ENCODE results near the gene IFT43. TPM values are rescaled to one million over a fixed set of nuclear protein-coding genes. Genes with fewer than 3 reads are reported as not detected.

The IFT43 gene
- total RNA-seq, 1 experiment from 2014 or later, result 24.2 TPM

- no peak for TF ChIP-seq EGR1 (IDR thresholded peaks at IDR 0.05; ENCODE audit: low read depth)
- no peak for TF ChIP-seq POLR2AphosphoS5 (IDR thresholded peaks at IDR 0.05; ENCODE audit: low read depth, low read length)
- TF ChIP-seq EZH2 (IDR thresholded peaks at IDR 0.05), result no peak
- no peak for TF ChIP-seq JUND (IDR thresholded peaks at IDR 0.05)
- no peak for TF ChIP-seq ZNF274 (IDR thresholded peaks at IDR 0.05; ENCODE audit: low read depth, low read length)
- TF ChIP-seq CBX3 (IDR thresholded peaks at IDR 0.05; ENCODE audit: low read depth), result no peak
- TF ChIP-seq REST (IDR thresholded peaks at IDR 0.05; ENCODE audit: low read depth), result no peak
- TF ChIP-seq FOSL1 (IDR thresholded peaks at IDR 0.05; ENCODE audit: low read depth), result no peak
- TF ChIP-seq, protein P1, sequence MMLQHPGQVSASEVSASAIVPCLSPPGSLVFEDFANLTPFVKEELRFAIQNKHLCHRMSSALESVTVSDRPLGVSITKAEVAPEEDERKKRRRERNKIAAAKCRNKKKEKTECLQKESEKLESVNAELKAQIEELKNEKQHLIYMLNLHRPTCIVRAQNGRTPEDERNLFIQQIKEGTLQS (IDR thresholded peaks at IDR 0.05), result no peak
- no peak for TF ChIP-seq POLR2A (IDR thresholded peaks at IDR 0.05; ENCODE audit: borderline replicate concordance, extremely low read depth, insufficient read depth, insufficient read length)
- TF ChIP-seq, protein P2, sequence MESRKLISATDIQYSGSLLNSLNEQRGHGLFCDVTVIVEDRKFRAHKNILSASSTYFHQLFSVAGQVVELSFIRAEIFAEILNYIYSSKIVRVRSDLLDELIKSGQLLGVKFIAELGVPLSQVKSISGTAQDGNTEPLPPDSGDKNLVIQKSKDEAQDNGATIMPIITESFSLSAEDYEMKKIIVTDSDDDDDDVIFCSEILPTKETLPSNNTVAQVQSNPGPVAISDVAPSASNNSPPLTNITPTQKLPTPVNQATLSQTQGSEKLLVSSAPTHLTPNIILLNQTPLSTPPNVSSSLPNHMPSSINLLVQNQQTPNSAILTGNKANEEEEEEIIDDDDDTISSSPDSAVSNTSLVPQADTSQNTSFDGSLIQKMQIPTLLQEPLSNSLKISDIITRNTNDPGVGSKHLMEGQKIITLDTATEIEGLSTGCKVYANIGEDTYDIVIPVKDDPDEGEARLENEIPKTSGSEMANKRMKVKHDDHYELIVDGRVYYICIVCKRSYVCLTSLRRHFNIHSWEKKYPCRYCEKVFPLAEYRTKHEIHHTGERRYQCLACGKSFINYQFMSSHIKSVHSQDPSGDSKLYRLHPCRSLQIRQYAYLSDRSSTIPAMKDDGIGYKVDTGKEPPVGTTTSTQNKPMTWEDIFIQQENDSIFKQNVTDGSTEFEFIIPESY (IDR thresholded peaks at IDR 0.05; ENCODE audit: extremely low read depth, insufficient replicate concordance, low read length), result no peak
- TF ChIP-seq ZFX (IDR thresholded peaks at IDR 0.05), result no peak
- TF ChIP-seq MAX (IDR thresholded peaks at IDR 0.05), result no peak
- no peak for TF ChIP-seq SP1 (IDR thresholded peaks at IDR 0.05; ENCODE audit: low read depth)
- no peak for TF ChIP-seq ELF1 (IDR thresholded peaks at IDR 0.05; ENCODE audit: borderline replicate concordance, low read depth)
- TF ChIP-seq TCF7L2 (IDR thresholded peaks at IDR 0.05; ENCODE audit: borderline replicate concordance, extremely low read depth, insufficient read depth, insufficient read length), result no peak
- no peak for TF ChIP-seq SIN3A (IDR thresholded peaks at IDR 0.05; ENCODE audit: low read depth)
- no peak for TF ChIP-seq RAD21 (IDR thresholded peaks at IDR 0.05; ENCODE audit: low read depth)
- no peak for TF ChIP-seq SRF (IDR thresholded peaks at IDR 0.05; ENCODE audit: low read depth)
- TF ChIP-seq CTCF (IDR thresholded peaks at IDR 0.05 in 2 of 3, conservative IDR thresholded peaks at IDR 0.05 in 1 of 3; ENCODE audit: borderline replicate concordance in 1 of 3, insufficient read depth in 1 of 3, low read depth in 2 of 3, low read length in 2 of 3), result no peak
- H4K20me1 ChIP-seq (ENCODE audit: insufficient read depth), result no peaks in the 10 kb centered on the region
- H3K4me3 ChIP-seq (replicated peaks in 1 of 2; ENCODE audit: low read depth in 1 of 2, low read length in 2 of 2), result no peak overlapping the region
- ATAC-seq (no peak), DNase-seq (ENCODE audit: low read depth, low spot score) (no peak)
- no peaks in the 10 kb centered on the region for H3K9me3 ChIP-seq (ENCODE audit: control insufficient read depth in 1 of 2, insufficient read depth in 1 of 2, low read depth in 1 of 2, low read length in 2 of 2)
- BruUV-seq (replicated peaks), result no TSS peak
- H3K9ac ChIP-seq (ENCODE audit: low read length), result no peak overlapping the region
- H3K79me2 ChIP-seq (ENCODE audit: insufficient read depth, low read length), result no peaks in the 10 kb centered on the region
- no peak overlapping the region for H3K27ac ChIP-seq (ENCODE audit: low read depth, low read length)
- H3K9me2 ChIP-seq (ENCODE audit: insufficient read depth), result no peaks in the 10 kb centered on the region
- intact Hi-C loops (cut with micrococcal nuclease), result no loop called here
- CTCF ChIA-PET, result no interaction called here
- H2AFZ ChIP-seq (ENCODE audit: low read depth, low read length, poor library complexity, severe bottlenecking), result no peak overlapping the region
- H3K4me1 ChIP-seq (ENCODE audit: control insufficient read depth in 1 of 2, insufficient read depth in 2 of 2, low read length in 2 of 2), result no peaks in the 10 kb centered on the region
- no peaks in the 10 kb centered on the region for H3K27me3 ChIP-seq (ENCODE audit: insufficient read depth, low read length)
- H3K4me2 ChIP-seq (ENCODE audit: low read length), result no peak overlapping the region
- RAD21 ChIA-PET (ENCODE audit: low non-redundant PET in 1 of 2, low total read pairs in 2 of 2, uncharacterized antibody in 2 of 2, unreplicated experiment in 2 of 2), result no interaction called here
- H3K36me3 ChIP-seq (ENCODE audit: control insufficient read depth in 1 of 2, insufficient read depth in 2 of 2, low read length in 2 of 2), result no peaks in the 10 kb centered on the region
- POLR2A ChIA-PET, result no interaction called here
Measured at GRCh38 chr14:76089575-76089974, 104.0 kb downstream of the IFT43 start.

Data from HCT116 (cell line).